Measurements from ENCODE around the gene TMPRSS11A. TPM values are rescaled to one million over a fixed set of nuclear protein-coding genes. Genes with fewer than 3 reads are reported as not detected.
A peak's percentile ranks its signal among the peaks of the same experiment; 100 is the strongest.

The TMPRSS11A gene
- total RNA-seq, 1 donor from 2014 or later: not detected

- no peaks in the 10 kb centered on the region for H3K36me3 ChIP-seq (ENCODE audit: control insufficient read depth, insufficient read depth, low read length)
- FAIRE-seq (no peak), DNase-seq (ENCODE audit: low read depth) (no peak)
- no peak overlapping the region for H3K4me3 ChIP-seq (ENCODE audit: low read depth, low read length)
- TF ChIP-seq CTCF (IDR thresholded peaks at IDR 0.05; ENCODE audit: insufficient read depth, low read length, severe bottlenecking): no peak
- no peaks in the 10 kb centered on the region for H3K27me3 ChIP-seq (ENCODE audit: control insufficient read depth, insufficient read depth, low read length)
Observed at GRCh38 chr4:67980512-67980911, 17.2 kb upstream of the TMPRSS11A start.

- no peaks in the 10 kb centered on the region for H3K36me3 ChIP-seq (ENCODE audit: control insufficient read depth, insufficient read depth, low read length)
- FAIRE-seq: no peak
- H3K4me3 ChIP-seq (ENCODE audit: low read depth, low read length): no peak overlapping the region
- no peak for TF ChIP-seq CTCF (IDR thresholded peaks at IDR 0.05; ENCODE audit: insufficient read depth, low read length, severe bottlenecking)
- no peak for DNase-seq (ENCODE audit: low read depth)
- no peaks in the 10 kb centered on the region for H3K27me3 ChIP-seq (ENCODE audit: control insufficient read depth, insufficient read depth, low read length)
Observed at GRCh38 chr4:67973608-67974007, 10.3 kb upstream of the TMPRSS11A start.

GRCh38 chr4:67954890-67955289, 8.4 kb downstream of the TMPRSS11A start:
- Histone ChIP-seq H3K4me3 (ENCODE audit: low read depth, low read length) (no peak overlapping the region), H3K36me3 (ENCODE audit: control insufficient read depth, insufficient read depth, low read length) (no peaks in the 10 kb centered on the region), H3K27me3 (ENCODE audit: control insufficient read depth, insufficient read depth, low read length) (no peaks in the 10 kb centered on the region)
- TF ChIP-seq CTCF (IDR thresholded peaks at IDR 0.05; ENCODE audit: insufficient read depth, low read length, severe bottlenecking): no peak
- FAIRE-seq (no peak), DNase-seq (ENCODE audit: low read depth) (no peak)

- no peaks in the 10 kb centered on the region for H3K27me3 ChIP-seq (ENCODE audit: control insufficient read depth, insufficient read depth, low read length)
- H3K4me3 ChIP-seq (ENCODE audit: low read depth, low read length): no peak overlapping the region
- no peak for TF ChIP-seq CTCF (IDR thresholded peaks at IDR 0.05; ENCODE audit: insufficient read depth, low read length, severe bottlenecking)
- H3K36me3 ChIP-seq (ENCODE audit: control insufficient read depth, insufficient read depth, low read length): no peaks in the 10 kb centered on the region
- FAIRE-seq: no peak
- no peak for DNase-seq (ENCODE audit: low read depth)
Observed at GRCh38 chr4:67941074-67941473, 22.2 kb downstream of the TMPRSS11A start.

GRCh38 chr4:67940506-67940905, 22.8 kb downstream of the TMPRSS11A start:
- Histone ChIP-seq H3K4me3 (ENCODE audit: low read depth, low read length) (no peak overlapping the region), H3K36me3 (ENCODE audit: control insufficient read depth, insufficient read depth, low read length) (no peaks in the 10 kb centered on the region), H3K27me3 (ENCODE audit: control insufficient read depth, insufficient read depth, low read length) (no peaks in the 10 kb centered on the region)
- DNase-seq (ENCODE audit: low read depth) (peak; percentile 46), FAIRE-seq (no peak)
- TF ChIP-seq CTCF (IDR thresholded peaks at IDR 0.05; ENCODE audit: insufficient read depth, low read length, severe bottlenecking): no peak

GRCh38 chr4:67939195-67939594, 24.1 kb downstream of the TMPRSS11A start:
- no peak for TF ChIP-seq CTCF (IDR thresholded peaks at IDR 0.05; ENCODE audit: insufficient read depth, low read length, severe bottlenecking)
- FAIRE-seq (no peak), DNase-seq (ENCODE audit: low read depth) (no peak)
- no peak overlapping the region for H3K4me3 ChIP-seq (ENCODE audit: low read depth, low read length)
- no peaks in the 10 kb centered on the region for H3K27me3 ChIP-seq (ENCODE audit: control insufficient read depth, insufficient read depth, low read length)
- no peaks in the 10 kb centered on the region for H3K36me3 ChIP-seq (ENCODE audit: control insufficient read depth, insufficient read depth, low read length)

Data from bronchial epithelial cell (primary cell).